ENCODE measurements around the gene TAF5. TPM values are rescaled to one million over a fixed set of nuclear protein-coding genes. Genes with fewer than 3 reads are reported as not detected.
"Not testable (repeated sequence)": the region's sequence is repeated elsewhere in the genome, so short reads cannot be mapped to it uniquely, and the experiment has no call there.

The TAF5 gene
- total and polyA plus RNA-seq, 9 donors, result 2.5 to 6.6 (median 4.0) TPM

DNA sequence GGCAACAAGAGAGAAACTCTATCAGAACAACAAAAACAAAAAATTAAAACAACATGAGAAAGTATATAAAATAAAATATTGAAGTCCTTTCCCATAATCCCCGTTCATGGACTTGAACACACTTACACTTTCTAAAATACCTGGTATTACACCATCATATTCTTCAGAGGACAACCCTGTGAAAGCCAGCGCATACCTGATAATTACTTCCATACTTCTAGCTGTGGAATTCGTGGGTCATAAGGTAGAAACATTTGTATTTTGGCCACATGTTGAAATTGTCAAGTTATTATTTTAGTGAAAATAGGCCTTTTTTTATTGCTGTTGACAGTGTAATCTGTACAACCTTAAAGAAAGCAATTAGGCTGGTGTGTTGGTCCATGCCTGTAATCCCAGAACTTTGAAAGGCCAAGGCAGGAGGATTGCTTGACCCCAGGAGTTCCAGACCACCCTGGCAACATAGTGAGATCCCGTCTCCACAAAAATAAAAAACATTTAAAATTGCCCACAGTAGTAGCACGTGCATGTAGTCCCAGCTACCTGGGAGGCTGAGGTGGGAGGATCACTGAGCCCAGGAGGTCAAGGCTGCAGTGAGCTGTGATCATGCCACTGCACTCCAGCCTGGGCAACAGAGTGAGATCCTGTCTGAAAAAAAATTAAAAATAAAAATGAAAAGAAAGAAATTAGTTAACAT is 11.7 kb upstream of the TAF5 start:
- Histone ChIP-seq H3K27ac (no peak overlapping the region), H3K36me3 (no peaks in the 10 kb centered on the region), H3K4me1 (ENCODE audit: insufficient read depth) (no peaks in the 10 kb centered on the region), H3K4me3 (no peak overlapping the region), H3K9me3 (no peaks in the 10 kb centered on the region), H3K27me3 (no peaks in the 10 kb centered on the region)
- peak in 1 of 5 donors; percentile 3 for DNase-seq
- intact Hi-C loops (cut with DNase I), result no loop called here
- no peak for TF ChIP-seq POLR2A (IDR thresholded peaks at IDR 0.05)
- TF ChIP-seq, protein P1, sequence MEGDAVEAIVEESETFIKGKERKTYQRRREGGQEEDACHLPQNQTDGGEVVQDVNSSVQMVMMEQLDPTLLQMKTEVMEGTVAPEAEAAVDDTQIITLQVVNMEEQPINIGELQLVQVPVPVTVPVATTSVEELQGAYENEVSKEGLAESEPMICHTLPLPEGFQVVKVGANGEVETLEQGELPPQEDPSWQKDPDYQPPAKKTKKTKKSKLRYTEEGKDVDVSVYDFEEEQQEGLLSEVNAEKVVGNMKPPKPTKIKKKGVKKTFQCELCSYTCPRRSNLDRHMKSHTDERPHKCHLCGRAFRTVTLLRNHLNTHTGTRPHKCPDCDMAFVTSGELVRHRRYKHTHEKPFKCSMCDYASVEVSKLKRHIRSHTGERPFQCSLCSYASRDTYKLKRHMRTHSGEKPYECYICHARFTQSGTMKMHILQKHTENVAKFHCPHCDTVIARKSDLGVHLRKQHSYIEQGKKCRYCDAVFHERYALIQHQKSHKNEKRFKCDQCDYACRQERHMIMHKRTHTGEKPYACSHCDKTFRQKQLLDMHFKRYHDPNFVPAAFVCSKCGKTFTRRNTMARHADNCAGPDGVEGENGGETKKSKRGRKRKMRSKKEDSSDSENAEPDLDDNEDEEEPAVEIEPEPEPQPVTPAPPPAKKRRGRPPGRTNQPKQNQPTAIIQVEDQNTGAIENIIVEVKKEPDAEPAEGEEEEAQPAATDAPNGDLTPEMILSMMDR (IDR thresholded peaks at IDR 0.05), result no peak
- no peak for TF ChIP-seq EP300 (IDR thresholded peaks at IDR 0.05)
- WGBS, 3 donors, result 63 to 67% (median 63%) methylated on average over 5 of the region's 5 CpGs

DNA sequence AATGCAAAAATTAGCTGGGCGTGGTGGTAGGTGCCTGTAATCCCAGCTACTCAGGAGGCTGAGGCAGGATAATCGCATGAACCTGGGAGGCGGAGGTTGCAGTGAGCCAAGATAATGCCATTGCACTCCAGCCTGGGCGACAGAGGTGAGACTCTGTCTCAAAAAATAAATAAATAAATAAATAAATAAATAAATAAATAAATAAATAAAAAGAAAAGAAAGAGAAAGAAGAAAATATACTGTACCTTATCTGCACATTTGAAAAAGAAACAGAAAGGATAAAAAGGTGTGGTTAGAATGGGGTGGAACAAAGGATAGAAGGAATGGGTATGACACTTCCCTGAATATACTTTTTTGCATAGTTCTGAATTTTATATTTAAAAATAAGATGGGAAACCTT is 8.3 kb upstream of the TAF5 start:
- DNase-seq; H3K27me3 ChIP-seq; H3K9me3 ChIP-seq; H3K4me3 ChIP-seq; H3K27ac ChIP-seq; intact Hi-C loops (cut with DNase I); H3K36me3 ChIP-seq; H3K4me1 ChIP-seq (ENCODE audit: insufficient read depth): not testable (repeated sequence)
- WGBS, 3 donors, result 94 to 96% (median 94%) methylated on average over 4 of the region's 4 CpGs

DNA sequence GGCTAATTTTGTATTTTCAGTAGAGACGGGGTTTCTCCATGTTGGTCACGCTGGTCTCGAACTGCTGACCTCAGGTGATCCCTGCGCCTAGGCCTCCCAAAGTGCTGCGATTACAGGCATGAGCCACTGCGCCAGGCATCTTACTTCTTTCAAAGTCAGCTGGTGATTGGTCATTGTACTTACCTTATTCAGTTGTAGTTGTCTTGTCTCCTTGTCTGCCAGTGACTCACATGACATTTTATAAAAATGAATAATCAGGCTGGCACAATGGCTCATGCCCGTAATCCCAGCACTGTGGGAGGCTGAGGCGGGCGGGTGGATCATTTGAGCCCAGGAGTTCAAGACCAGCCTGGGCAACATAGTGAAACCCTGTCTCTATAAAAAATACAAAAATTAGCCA is 7.0 kb upstream of the TAF5 start:
- H3K4me3 ChIP-seq; intact Hi-C loops (cut with DNase I); H3K36me3 ChIP-seq; H3K27ac ChIP-seq; H3K4me1 ChIP-seq (ENCODE audit: insufficient read depth); H3K9me3 ChIP-seq; H3K27me3 ChIP-seq: not testable (repeated sequence)
- peak in 1 of 5 donors; percentile 4 for DNase-seq
- WGBS, 3 donors, result 89 to 91% (median 89%) methylated on average over 9 of the region's 9 CpGs

DNA sequence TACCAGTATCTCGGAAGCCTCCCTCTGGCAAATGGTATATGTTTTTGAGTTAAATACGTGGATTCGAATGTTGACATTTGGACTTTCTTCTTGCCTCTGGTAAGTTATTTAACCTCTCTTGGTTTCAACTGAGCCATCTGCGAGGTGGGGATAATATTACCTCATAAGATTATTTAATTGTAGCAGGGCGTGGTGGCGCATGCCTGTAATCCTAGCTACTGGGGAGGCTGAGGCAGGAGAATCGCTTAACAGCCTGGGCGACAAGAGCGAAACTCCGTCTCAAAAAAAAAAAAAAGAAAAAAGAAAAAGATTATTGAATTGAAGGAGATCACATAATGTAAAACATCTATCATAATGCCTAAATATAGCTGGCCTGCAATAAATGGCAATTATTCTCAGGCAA is 396 bp upstream of the TAF5 start:
- Histone ChIP-seq H3K4me1 (ENCODE audit: insufficient read depth) (peaks cover 5% of the 10 kb centered on the region), H3K27me3 (no peaks in the 10 kb centered on the region), H3K27ac (peak overlapping the region in 1 of 2 donors; percentile 76), H3K36me3 (no peaks in the 10 kb centered on the region), H3K9me3 (no peaks in the 10 kb centered on the region), H3K4me3 (peak overlapping the region; percentile 61)
- DNase-seq, result peak in 1 of 5 donors; percentile 26
- 37 to 59% (median 53%) methylated on average over 10 of the region's 10 CpGs for WGBS, 3 donors
- intact Hi-C loops (cut with DNase I), result no loop called here
- TF ChIP-seq, protein P1 (IDR thresholded peaks at IDR 0.05), result no peak
- TF ChIP-seq POLR2A (IDR thresholded peaks at IDR 0.05), result no peak
- no peak for TF ChIP-seq EP300 (IDR thresholded peaks at IDR 0.05)

DNA sequence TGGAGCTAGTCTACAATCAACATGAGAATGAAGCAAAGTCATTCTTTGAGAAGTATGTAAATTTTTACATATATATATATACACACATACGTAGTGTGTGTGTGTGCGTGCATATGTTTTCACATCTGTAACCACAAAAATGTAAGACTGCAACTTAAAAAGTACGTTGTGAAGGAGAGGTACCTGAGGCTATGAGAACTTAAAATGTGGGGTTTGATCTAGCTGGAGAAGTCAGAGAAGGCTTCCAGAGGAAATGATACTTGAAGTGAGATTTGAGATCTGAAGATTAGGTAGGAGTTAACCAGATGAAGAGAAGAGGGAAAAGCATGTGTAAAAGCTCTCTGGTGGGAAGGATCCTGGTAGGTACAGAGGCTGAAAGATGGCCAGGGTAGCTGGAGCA is 5.8 kb downstream of the TAF5 start:
- TF ChIP-seq POLR2A (IDR thresholded peaks at IDR 0.05) (no peak), EP300 (IDR thresholded peaks at IDR 0.05) (no peak)
- TF ChIP-seq, protein P1 (IDR thresholded peaks at IDR 0.05), result no peak
- Histone ChIP-seq H3K36me3 (no peaks in the 10 kb centered on the region), H3K4me3 (no peak overlapping the region), H3K9me3 (no peaks in the 10 kb centered on the region), H3K27ac (no peak overlapping the region), H3K27me3 (no peaks in the 10 kb centered on the region), H3K4me1 (ENCODE audit: insufficient read depth) (peaks cover 5% of the 10 kb centered on the region)
- WGBS, 3 donors, result 82 to 88% (median 85%) methylated on average over 3 of the region's 3 CpGs
- intact Hi-C loops (cut with DNase I), result no loop called here
- no peak for DNase-seq
